ENCODE measurements around the gene RPL35. TPM values are rescaled to one million over a fixed set of nuclear protein-coding genes. Genes with fewer than 3 reads are reported as not detected.

The RPL35 gene
- total RNA-seq, 4 donors from 2014 or later = 1,125 to 3,077 (median 1,901) TPM

- 94% methylated on average over 38 of the region's 60 CpGs for WGBS
- TF ChIP-seq EP300 (IDR thresholded peaks at IDR 0.05) (no peak), CTCF (IDR thresholded peaks at IDR 0.05) (no peak), POLR2A (IDR thresholded peaks at IDR 0.05; ENCODE audit: low read depth) (no peak), POLR2AphosphoS5 (IDR thresholded peaks at IDR 0.05) (no peak)
- H3K27ac ChIP-seq (replicated peaks in 1 of 4) = peak overlapping the region; percentile 68 to 81 (median 74)
- no peaks in the 10 kb centered on the region for H3K27me3 ChIP-seq
- H3K9me3 ChIP-seq = no peaks in the 10 kb centered on the region
- peaks cover 0 to 34% (median 22%) of the 10 kb centered on the region in 4 donors for H3K36me3 ChIP-seq
- H3K4me1 ChIP-seq = peaks cover 13 to 41% (median 36%) of the 10 kb centered on the region in 4 donors
- no peak for DNase-seq (ENCODE audit: extremely low spot score)
- H3K4me3 ChIP-seq = no peak overlapping the region
- intact Hi-C loops (cut with DNase I) = loop anchor here (5.0 kb wide), 1 partner anchor 33 kb away; the partner anchor contains the start of gene OLFML2A
These were observed 51.8 kb downstream of the RPL35 start for GRCh38 chr9:124809741-124810500.

GRCh38 chr9:124809211-124809610, 52.5 kb downstream of the RPL35 start:
- Histone ChIP-seq H3K4me3 (no peak overlapping the region), H3K36me3 (peaks cover 0 to 34% (median 25%) of the 10 kb centered on the region in 4 donors), H3K4me1 (peaks cover 13 to 41% (median 36%) of the 10 kb centered on the region in 4 donors), H3K27me3 (no peaks in the 10 kb centered on the region), H3K9me3 (no peaks in the 10 kb centered on the region), H3K27ac (replicated peaks in 1 of 4) (no peak overlapping the region)
- TF ChIP-seq EP300 (IDR thresholded peaks at IDR 0.05) (no peak), POLR2A (IDR thresholded peaks at IDR 0.05; ENCODE audit: low read depth) (no peak), CTCF (IDR thresholded peaks at IDR 0.05) (no peak), POLR2AphosphoS5 (IDR thresholded peaks at IDR 0.05) (no peak)
- WGBS = 98% methylated on average over 6 of the region's 6 CpGs
- intact Hi-C loops (cut with DNase I) = no loop called here
- DNase-seq (ENCODE audit: extremely low spot score) = no peak

GRCh38 chr9:124808246-124808956, 53.4 kb downstream of the RPL35 start:
- TF ChIP-seq CTCF (IDR thresholded peaks at IDR 0.05) (no peak), POLR2AphosphoS5 (IDR thresholded peaks at IDR 0.05) (no peak), POLR2A (IDR thresholded peaks at IDR 0.05; ENCODE audit: low read depth) (no peak), EP300 (IDR thresholded peaks at IDR 0.05) (no peak)
- DNase-seq (ENCODE audit: extremely low spot score) = no peak
- intact Hi-C loops (cut with DNase I) = no loop called here
- H3K4me3 ChIP-seq = no peak overlapping the region
- no peak overlapping the region for H3K27ac ChIP-seq (replicated peaks in 1 of 4)
- peaks cover 13 to 33% (median 32%) of the 10 kb centered on the region in 4 donors for H3K4me1 ChIP-seq
- H3K36me3 ChIP-seq = peaks cover 0 to 40% (median 25%) of the 10 kb centered on the region in 4 donors
- no peaks in the 10 kb centered on the region for H3K27me3 ChIP-seq
- WGBS = 92% methylated on average over 9 of the region's 12 CpGs
- H3K9me3 ChIP-seq = no peaks in the 10 kb centered on the region

Small RNA genes within 50 kb of the gene (small RNA-seq; reads per million reads assigned to genes)
- gene RNU4-82P = 0 reads per million in 3 donors

Other genes with a start within 250 kb of the RPL35 start
- gene NR6A1, start 90.6 kb downstream of the RPL35 start, total RNA-seq = 1 to 10 TPM; 1.8 to 2.8 (median 2.0) TPM
- gene OLFML2A, start 84.8 kb downstream of the RPL35 start, total RNA-seq = 10 to 100 TPM; 39.0 to 98.9 (median 60.3) TPM
- gene WDR38, start 8.5 kb downstream of the RPL35 start, total RNA-seq = under 1 TPM in 1 of 4 donors, not detected in 3; 0.32 TPM
- gene ARPC5L, start 173 bp upstream of the RPL35 start, total RNA-seq = 10 to 100 TPM; 23.3 to 28.2 (median 26.7) TPM
- 10 to 100 TPM; 22.5 to 26.5 (median 24.7) TPM for gene GOLGA1, start 79.1 kb upstream of the RPL35 start, total RNA-seq